ENCODE results near the gene ZNF268.
"Not testable (repeated sequence)": the region's sequence is repeated elsewhere in the genome, so short reads cannot be mapped to it uniquely, and the experiment has no call there.

ZNF268 gene

DNA sequence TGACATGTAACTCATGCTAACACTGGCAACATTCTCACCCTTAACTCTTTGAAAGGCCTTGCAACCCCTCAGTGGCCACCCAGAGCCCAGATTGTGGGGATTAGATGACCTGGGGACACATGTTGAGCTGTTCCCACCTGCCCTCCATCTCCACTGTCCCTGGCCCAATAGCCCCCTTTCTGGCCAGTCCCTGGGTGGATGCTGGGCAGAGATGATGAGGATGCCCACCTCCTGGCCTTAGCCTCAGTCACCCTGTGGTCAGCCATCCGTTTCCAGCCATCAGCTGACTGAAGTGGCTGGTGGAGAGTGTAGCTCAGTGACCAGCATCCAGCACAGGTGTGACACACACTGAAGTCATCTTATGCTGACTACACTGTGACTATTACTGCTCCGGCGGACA lies 49.7 kb downstream of the ZNF268 start:
- no peak for DNase-seq

- DNase-seq, result no peak
Measured at GRCh38 chr12:133233006-133233405, 51.7 kb downstream of the ZNF268 start.

- no peak for DNase-seq
Measured at GRCh38 chr12:133233993-133234564, 52.8 kb downstream of the ZNF268 start.

DNA sequence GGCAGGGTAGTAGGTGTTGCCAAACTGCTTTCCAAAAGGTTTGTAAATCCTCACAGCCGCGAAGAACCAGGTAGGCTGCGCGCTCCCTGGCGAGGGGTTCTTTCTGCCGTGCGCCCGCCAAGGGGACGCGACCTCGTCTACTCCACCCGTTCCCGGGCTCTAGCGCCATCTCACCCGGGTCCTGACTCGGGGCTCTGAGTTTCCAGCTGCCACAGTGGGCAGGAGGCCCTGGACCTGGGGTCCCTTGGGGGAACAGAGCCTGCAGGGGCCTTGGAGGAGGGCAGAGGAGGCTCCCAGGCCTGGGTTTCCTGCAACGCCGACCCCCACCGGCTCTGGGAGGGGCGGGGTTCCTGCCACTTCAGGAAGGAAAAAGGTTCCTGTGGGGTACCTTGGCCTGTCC lies 53.7 kb downstream of the ZNF268 start:
- DNase-seq, result no peak

GRCh38 chr12:133235401-133236112 lies 54.3 kb downstream of the ZNF268 start, which contains the start of gene ANHX:
Gene ANHX (minus strand): TSS chr12:133235877. CDS start chr12:133234356, 1,521 bp downstream.
- DNase-seq, result no peak

- DNase-seq, result no peak
Measured at GRCh38 chr12:133236144-133236543, 54.8 kb downstream of the ZNF268 start.

DNA sequence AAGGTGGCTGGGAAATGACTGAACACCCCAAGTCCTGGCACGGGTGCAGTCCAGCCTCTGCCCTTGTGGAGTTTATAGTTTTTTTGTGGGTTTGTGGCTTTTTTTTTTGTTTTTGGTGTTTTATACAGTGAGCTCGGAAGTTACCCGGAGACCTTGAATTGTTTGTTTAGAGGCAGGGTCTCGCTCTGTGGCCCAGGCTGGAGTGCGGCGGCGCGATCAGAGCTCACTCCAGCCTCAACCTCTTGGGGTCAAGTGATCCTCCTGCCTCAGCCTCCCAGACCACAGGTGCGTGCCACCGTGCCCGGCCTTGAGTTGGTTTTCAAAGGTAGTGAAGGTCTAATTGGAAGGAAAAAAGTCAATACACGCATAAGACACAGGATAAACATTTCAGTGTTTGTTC lies 55.3 kb downstream of the ZNF268 start:
- no peak for DNase-seq

- DNase-seq, result no peak
Measured at GRCh38 chr12:133251732-133252131, 70.4 kb downstream of the ZNF268 start.

- DNase-seq, result not testable (repeated sequence)
Measured at GRCh38 chr12:133255833-133256232, 74.5 kb downstream of the ZNF268 start.

GRCh38 chr12:133256321-133256720 lies 75.0 kb downstream of the ZNF268 start:
- DNase-seq, result no peak

GRCh38 chr12:133264173-133264572 lies 82.9 kb downstream of the ZNF268 start:
- DNase-seq, result no peak
